Lower leg skin (tissue), 3 donors: ENCODE measurements around the gene FKBP11.

Experiments used
- CTCF ChIP-seq, 3 donors: fragments of 450-650 bp; IDR thresholded peaks; one replicate each; pipeline ENCODE4 v1.5.1; 2016; ENCODE audit warnings: antibody characterized with exemption in 3 of 3, mild to moderate bottlenecking in 3 of 3, moderate library complexity in 2 of 3
- POLR2A ChIP-seq, 2 donors: fragments of 450-650 bp; IDR thresholded peaks; one replicate each; pipeline ENCODE4 v1.6.1; 2016 to 2017; ENCODE audit warnings: antibody characterized with exemption in 2 of 2, mild to moderate bottlenecking in 1 of 2, moderate library complexity in 1 of 2

- no peak for TF ChIP-seq CTCF (IDR thresholded peaks at IDR 0.05)
- no peak for TF ChIP-seq POLR2A (IDR thresholded peaks at IDR 0.05)
These were observed 32.7 kb upstream of the FKBP11 start for GRCh38 chr12:48958049-48958388.
